WTC11 (cell line): ENCODE results near the gene NAGLU. TPM values are rescaled to one million over a fixed set of nuclear protein-coding genes. Genes with fewer than 3 reads are reported as not detected.
A peak's percentile ranks its signal among the peaks of the same experiment; 100 is the strongest.

Source experiments
- ATAC-seq: fragments of 200-7000 bp; cut with Tn5 transposase; 2 replicates; pipeline ENCODE4 v1.10.0; 2021; ENCODE audit warnings: mild to moderate bottlenecking, moderate library complexity
- CTCF ChIA-PET: fragments of 300-600 bp; sonication (Branson Sonifier 250); formaldehyde crosslinking; loops from one replicate; lab custom pipeline; 2021; ENCODE audit warnings: antibody characterized with exemption; lab: Charles Lee
- POLR2A ChIA-PET: fragments of 350-600 bp; sonication (Branson Sonifier 250); formaldehyde crosslinking; loops from one replicate; lab custom pipeline; 2021; ENCODE audit warnings: antibody characterized with exemption; lab: Charles Lee
- DNase-seq: peaks from one replicate; pipeline ENCODE4 v3.0.0; 2021; ENCODE audit warnings: low spot score
- H3K27ac Mint-ChIP-seq: 2 replicates; pipeline ENCODE4 v1.8.0; 2021; ENCODE audit warnings: mixed read lengths
- H3K27me3 Mint-ChIP-seq: 2 replicates; pipeline ENCODE4 v1.8.0; 2021; ENCODE audit warnings: low read depth, mild to moderate bottlenecking, moderate library complexity, mixed read lengths
- H3K36me3 Mint-ChIP-seq: 2 replicates; pipeline ENCODE4 v1.8.0; 2021; ENCODE audit warnings: mixed read lengths
- H3K4me1 Mint-ChIP-seq: 2 replicates; pipeline ENCODE4 v1.8.0; 2022; ENCODE audit warnings: mixed read lengths
- H3K4me3 Mint-ChIP-seq: 2 replicates; pipeline ENCODE4 v1.8.0; 2021; ENCODE audit warnings: mild to moderate bottlenecking, moderate library complexity, mixed read lengths
- H3K9me3 Mint-ChIP-seq: 2 replicates; pipeline ENCODE4 v1.8.0; 2021; ENCODE audit warnings: mixed read lengths
- ARID4B ChIP-seq: sonication (generic); formaldehyde crosslinking; IDR thresholded peaks from 2 replicates; pipeline ENCODE4 v1.8.0; 2023; ENCODE audit warnings: missing genetic modification reagents, mild to moderate bottlenecking, borderline replicate concordance
- CBFB ChIP-seq: sonication (generic); formaldehyde crosslinking; IDR thresholded peaks from 2 replicates; pipeline ENCODE4 v1.8.1; 2022; ENCODE audit warnings: mild to moderate bottlenecking, low read depth, missing genetic modification reagents
- CREB1 ChIP-seq: sonication (generic); formaldehyde crosslinking; IDR thresholded peaks from 2 replicates; pipeline ENCODE4 v1.8.0; 2023; ENCODE audit warnings: mild to moderate bottlenecking, missing genetic modification reagents
- CREM ChIP-seq: sonication (generic); formaldehyde crosslinking; IDR thresholded peaks from 2 replicates; pipeline ENCODE4 v1.8.1; 2022; ENCODE audit warnings: mild to moderate bottlenecking, missing genetic modification reagents, moderate library complexity
- ETV6 ChIP-seq: sonication (generic); formaldehyde crosslinking; IDR thresholded peaks from 2 replicates; pipeline ENCODE4 v1.8.1; 2022; ENCODE audit warnings: mild to moderate bottlenecking, missing genetic modification reagents
- FOXJ3 ChIP-seq: sonication (generic); formaldehyde crosslinking; IDR thresholded peaks from 2 replicates; pipeline ENCODE4 v1.9.0; 2021; ENCODE audit warnings: missing genetic modification reagents, mild to moderate bottlenecking, borderline replicate concordance
- FOXP4 ChIP-seq: sonication (generic); formaldehyde crosslinking; IDR thresholded peaks from 2 replicates; pipeline ENCODE4 v1.8.0; 2022; ENCODE audit warnings: mild to moderate bottlenecking, missing genetic modification reagents
- NFE2L1 ChIP-seq: sonication (generic); formaldehyde crosslinking; IDR thresholded peaks from 2 replicates; pipeline ENCODE4 v1.8.1; 2023; ENCODE audit warnings: missing genetic modification reagents
- PRRX2 ChIP-seq: fragments of 250-450 bp; sonication (Bioruptor Pico); IDR thresholded peaks from 2 replicates; pipeline ENCODE4 v1.8.0; 2021; ENCODE audit warnings: mild to moderate bottlenecking
- RORB ChIP-seq: fragments of 250-450 bp; sonication (Bioruptor Pico); IDR thresholded peaks from 2 replicates; pipeline ENCODE4 v1.9.0; 2021; ENCODE audit warnings: mild to moderate bottlenecking
- SMAD3 ChIP-seq: sonication (generic); formaldehyde crosslinking; IDR thresholded peaks from 2 replicates; pipeline ENCODE4 v1.8.0; 2022; ENCODE audit warnings: missing genetic modification reagents, mild to moderate bottlenecking, borderline replicate concordance
- SOX15 ChIP-seq: fragments of 250-450 bp; sonication (Bioruptor Pico); IDR thresholded peaks from 2 replicates; pipeline ENCODE4 v1.9.0; 2021; ENCODE audit warnings: mild to moderate bottlenecking
- TCF7 ChIP-seq: sonication (generic); formaldehyde crosslinking; IDR thresholded peaks from 2 replicates; pipeline ENCODE4 v1.8.0; 2022; ENCODE audit warnings: mild to moderate bottlenecking, low read depth, missing genetic modification reagents, moderate library complexity
- TEAD1 ChIP-seq: sonication (generic); formaldehyde crosslinking; IDR thresholded peaks from 2 replicates; pipeline ENCODE4 v1.8.0; 2022; ENCODE audit warnings: mild to moderate bottlenecking, missing genetic modification reagents
- ZNF232 ChIP-seq: sonication (generic); formaldehyde crosslinking; IDR thresholded peaks from 2 replicates; pipeline ENCODE4 v1.8.0; 2022; ENCODE audit warnings: mild to moderate bottlenecking, missing genetic modification reagents
- ZNF416 ChIP-seq: fragments of 250-450 bp; sonication (Bioruptor Pico); IDR thresholded peaks from 2 replicates; pipeline ENCODE4 v1.9.0; 2021; ENCODE audit warnings: mild to moderate bottlenecking, inconsistent platforms
- ZNF512 ChIP-seq: sonication (generic); formaldehyde crosslinking; IDR thresholded peaks from 2 replicates; pipeline ENCODE4 v1.8.1; 2022; ENCODE audit warnings: missing genetic modification reagents, borderline replicate concordance
- ZNF671 ChIP-seq: fragments of 250-450 bp; sonication (Bioruptor Pico); IDR thresholded peaks from 2 replicates; pipeline ENCODE4 v1.8.0; 2021; ENCODE audit warnings: mild to moderate bottlenecking
- total RNA-seq: library from RNA; stranded (reverse); gene quantifications from 3 replicates; pipeline ENCODE4 v1.2.3, GENCODE V29; 2021
- TF ChIP-seq, protein P1 (sequence below): fragments of 200-600 bp; IDR thresholded peaks from 2 replicates; pipeline ENCODE4 v1.8.0; 2022; ENCODE audit warnings: antibody characterized with exemption
- TF ChIP-seq, protein P2 (sequence below): sonication (generic); formaldehyde crosslinking; IDR thresholded peaks from 2 replicates; pipeline ENCODE4 v1.8.1; 2022; ENCODE audit warnings: mild to moderate bottlenecking, missing genetic modification reagents, moderate library complexity, borderline replicate concordance
- TF ChIP-seq, protein P3 (sequence below): fragments of 250-450 bp; sonication (Bioruptor Pico); IDR thresholded peaks from 2 replicates; pipeline ENCODE4 v1.9.0; 2021; ENCODE audit warnings: moderate library complexity, mild to moderate bottlenecking, inconsistent platforms, borderline replicate concordance

NAGLU gene
- total RNA-seq, 1 experiment from 2014 or later: 39.3 TPM

GRCh38 chr17:42522263-42522790 is 13.7 kb upstream of the NAGLU start (continued):
- TF ChIP-seq, protein P1, sequence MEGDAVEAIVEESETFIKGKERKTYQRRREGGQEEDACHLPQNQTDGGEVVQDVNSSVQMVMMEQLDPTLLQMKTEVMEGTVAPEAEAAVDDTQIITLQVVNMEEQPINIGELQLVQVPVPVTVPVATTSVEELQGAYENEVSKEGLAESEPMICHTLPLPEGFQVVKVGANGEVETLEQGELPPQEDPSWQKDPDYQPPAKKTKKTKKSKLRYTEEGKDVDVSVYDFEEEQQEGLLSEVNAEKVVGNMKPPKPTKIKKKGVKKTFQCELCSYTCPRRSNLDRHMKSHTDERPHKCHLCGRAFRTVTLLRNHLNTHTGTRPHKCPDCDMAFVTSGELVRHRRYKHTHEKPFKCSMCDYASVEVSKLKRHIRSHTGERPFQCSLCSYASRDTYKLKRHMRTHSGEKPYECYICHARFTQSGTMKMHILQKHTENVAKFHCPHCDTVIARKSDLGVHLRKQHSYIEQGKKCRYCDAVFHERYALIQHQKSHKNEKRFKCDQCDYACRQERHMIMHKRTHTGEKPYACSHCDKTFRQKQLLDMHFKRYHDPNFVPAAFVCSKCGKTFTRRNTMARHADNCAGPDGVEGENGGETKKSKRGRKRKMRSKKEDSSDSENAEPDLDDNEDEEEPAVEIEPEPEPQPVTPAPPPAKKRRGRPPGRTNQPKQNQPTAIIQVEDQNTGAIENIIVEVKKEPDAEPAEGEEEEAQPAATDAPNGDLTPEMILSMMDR: no peak
- no peak for TF ChIP-seq CREM
- no peak for TF ChIP-seq TEAD1 (CRISPR knock-in tag)
- TF ChIP-seq ZNF232 (CRISPR knock-in tag): no peak
- TF ChIP-seq SMAD3 (CRISPR knock-in tag): no peak
- TF ChIP-seq NFE2L1 (CRISPR knock-in tag): no peak

GRCh38 chr17:42522798-42523278 is 13.2 kb upstream of the NAGLU start:
- ChIA-PET POLR2A (no interaction called here), CTCF (no interaction called here)
- H3K36me3 Mint-ChIP-seq: peaks cover 10% of the 10 kb centered on the region
- H3K4me1 Mint-ChIP-seq: peaks cover 19% of the 10 kb centered on the region
- ATAC-seq: no peak
- DNase-seq: no peak
- H3K4me3 Mint-ChIP-seq: no peak overlapping the region
- H3K27me3 Mint-ChIP-seq: peaks cover 7% of the 10 kb centered on the region
- TF ChIP-seq FOXP4 (CRISPR knock-in tag) (no peak), SOX15 (CRISPR knock-in tag) (no peak), PRRX2 (CRISPR knock-in tag) (no peak), ETV6 (CRISPR knock-in tag) (no peak), TCF7 (no peak), CREM (no peak), FOXJ3 (CRISPR knock-in tag) (no peak)
- TF ChIP-seq, protein P2, sequence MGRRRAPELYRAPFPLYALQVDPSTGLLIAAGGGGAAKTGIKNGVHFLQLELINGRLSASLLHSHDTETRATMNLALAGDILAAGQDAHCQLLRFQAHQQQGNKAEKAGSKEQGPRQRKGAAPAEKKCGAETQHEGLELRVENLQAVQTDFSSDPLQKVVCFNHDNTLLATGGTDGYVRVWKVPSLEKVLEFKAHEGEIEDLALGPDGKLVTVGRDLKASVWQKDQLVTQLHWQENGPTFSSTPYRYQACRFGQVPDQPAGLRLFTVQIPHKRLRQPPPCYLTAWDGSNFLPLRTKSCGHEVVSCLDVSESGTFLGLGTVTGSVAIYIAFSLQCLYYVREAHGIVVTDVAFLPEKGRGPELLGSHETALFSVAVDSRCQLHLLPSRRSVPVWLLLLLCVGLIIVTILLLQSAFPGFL (CRISPR knock-in tag): no peak
- peak overlapping the region; percentile 13; the same call in 1 of the 2 replicates for H3K27ac Mint-ChIP-seq
- no peaks in the 10 kb centered on the region for H3K9me3 Mint-ChIP-seq

- no peak overlapping the region for H3K4me3 Mint-ChIP-seq
- DNase-seq (no peak), ATAC-seq (no peak)
- no peaks in the 10 kb centered on the region for H3K9me3 Mint-ChIP-seq
- ChIA-PET POLR2A (interaction anchor here (0.6 kb wide), 1 partner anchor 117 kb away, joined by 4 read pairs; no protein-coding TSS in a partner anchor), CTCF (no interaction called here)
- 0 out of 2 replicates have a peak, but pooled peaks cover 6% of the 10 kb centered on the region for H3K27me3 Mint-ChIP-seq
- H3K4me1 Mint-ChIP-seq: peaks cover 4% of the 10 kb centered on the region
- H3K36me3 Mint-ChIP-seq: peaks cover 10% of the 10 kb centered on the region
- H3K27ac Mint-ChIP-seq: no peak overlapping the region
- TF ChIP-seq ZNF671: no peak
- TF ChIP-seq ZNF416 (CRISPR knock-in tag): no peak
- no peak for TF ChIP-seq PRRX2 (CRISPR knock-in tag)
- TF ChIP-seq, protein P3, sequence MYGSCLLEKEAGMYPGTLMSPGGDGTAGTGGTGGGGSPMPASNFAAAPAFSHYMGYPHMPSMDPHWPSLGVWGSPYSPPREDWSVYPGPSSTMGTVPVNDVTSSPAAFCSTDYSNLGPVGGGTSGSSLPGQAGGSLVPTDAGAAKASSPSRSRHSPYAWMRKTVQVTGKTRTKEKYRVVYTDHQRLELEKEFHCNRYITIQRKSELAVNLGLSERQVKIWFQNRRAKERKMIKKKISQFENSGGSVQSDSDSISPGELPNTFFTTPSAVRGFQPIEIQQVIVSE (CRISPR knock-in tag): no peak
- TF ChIP-seq ARID4B: no peak
- no peak for TF ChIP-seq RORB
- TF ChIP-seq CBFB (CRISPR knock-in tag): no peak
- TF ChIP-seq ZNF512 (CRISPR knock-in tag): no peak
- no peak for TF ChIP-seq CREB1 (CRISPR knock-in tag)
Observed at GRCh38 chr17:42525221-42525620, 10.8 kb upstream of the NAGLU start.
